ENCODE measurements around the gene ZNF280A.
"Not testable (repeated sequence)": the region's sequence is repeated elsewhere in the genome, so short reads cannot be mapped to it uniquely, and the experiment has no call there.

ZNF280A gene

GRCh38 chr22:22510833-22511232 lies 9.2 kb downstream of the ZNF280A start:
- DNase-seq: not testable (repeated sequence)

GRCh38 chr22:22509912-22510311 lies 10.2 kb downstream of the ZNF280A start:
- DNase-seq: not testable (repeated sequence)

- DNase-seq: peak; percentile 74 to 75
These were observed 11.5 kb downstream of the ZNF280A start, which contains the start of gene ZNF280B for GRCh38 chr22:22508274-22509176. Gene ZNF280B, minus strand, starts transcription at chr22:22508742. Its CDS starts 19,344 bp downstream, at chr22:22489398.

- DNase-seq: no peak
These were observed 12.3 kb downstream of the ZNF280A start for GRCh38 chr22:22507743-22508273.

GRCh38 chr22:22506736-22507135 lies 13.3 kb downstream of the ZNF280A start:
- DNase-seq: no peak

GRCh38 chr22:22498267-22498666 lies 21.8 kb downstream of the ZNF280A start:
- no peak for DNase-seq

- not testable (repeated sequence) for DNase-seq
These were observed 28.5 kb downstream of the ZNF280A start for GRCh38 chr22:22491589-22491988.

GRCh38 chr22:22488736-22489135 lies 31.3 kb downstream of the ZNF280A start:
- no peak for DNase-seq

GRCh38 chr22:22487869-22488597 lies 32.0 kb downstream of the ZNF280A start:
- no peak for DNase-seq

- DNase-seq: no peak
These were observed 33.0 kb downstream of the ZNF280A start for GRCh38 chr22:22487059-22487458.

GRCh38 chr22:22486132-22486899 lies 33.8 kb downstream of the ZNF280A start:
- DNase-seq: no peak

GRCh38 chr22:22485524-22485923 lies 34.5 kb downstream of the ZNF280A start:
- DNase-seq: no peak

- no peak for DNase-seq
These were observed 36.0 kb downstream of the ZNF280A start for GRCh38 chr22:22484023-22484422.

GRCh38 chr22:22480940-22481339 lies 39.1 kb downstream of the ZNF280A start:
- no peak for DNase-seq

- no peak for DNase-seq
These were observed 40.0 kb downstream of the ZNF280A start for GRCh38 chr22:22479999-22480532.

- no peak for DNase-seq
These were observed 41.0 kb downstream of the ZNF280A start for GRCh38 chr22:22479116-22479515.

GRCh38 chr22:22478470-22478869 lies 41.6 kb downstream of the ZNF280A start:
- no peak for DNase-seq

GRCh38 chr22:22474733-22475132 lies 45.3 kb downstream of the ZNF280A start:
- DNase-seq: no peak

- DNase-seq: not testable (repeated sequence)
These were observed 49.0 kb downstream of the ZNF280A start for GRCh38 chr22:22471104-22471503.

GRCh38 chr22:22469527-22469926 lies 50.5 kb downstream of the ZNF280A start:
- DNase-seq: no peak

GRCh38 chr22:22468794-22469469 lies 51.1 kb downstream of the ZNF280A start:
- not testable (repeated sequence) for DNase-seq

- DNase-seq: no peak
These were observed 53.0 kb downstream of the ZNF280A start for GRCh38 chr22:22467112-22467511.

Measured in activated CD4-positive, alpha-beta T cell treated with anti-CD3 and anti-CD28 coated beads, Interleukin-2, amount 50 U/mL, for 4 hours (primary cell).